Measurements from ENCODE around the gene EIF4G3. TPM values are rescaled to one million over a fixed set of nuclear protein-coding genes. Genes with fewer than 3 reads are reported as not detected.

EIF4G3 gene
- total and polyA plus RNA-seq, 9 of the 15 experiments (the other 6 are each of a cell fraction or from before 2014, with no cell fraction given) = 6.7 to 40.5 (median 32.1) TPM

DNA sequence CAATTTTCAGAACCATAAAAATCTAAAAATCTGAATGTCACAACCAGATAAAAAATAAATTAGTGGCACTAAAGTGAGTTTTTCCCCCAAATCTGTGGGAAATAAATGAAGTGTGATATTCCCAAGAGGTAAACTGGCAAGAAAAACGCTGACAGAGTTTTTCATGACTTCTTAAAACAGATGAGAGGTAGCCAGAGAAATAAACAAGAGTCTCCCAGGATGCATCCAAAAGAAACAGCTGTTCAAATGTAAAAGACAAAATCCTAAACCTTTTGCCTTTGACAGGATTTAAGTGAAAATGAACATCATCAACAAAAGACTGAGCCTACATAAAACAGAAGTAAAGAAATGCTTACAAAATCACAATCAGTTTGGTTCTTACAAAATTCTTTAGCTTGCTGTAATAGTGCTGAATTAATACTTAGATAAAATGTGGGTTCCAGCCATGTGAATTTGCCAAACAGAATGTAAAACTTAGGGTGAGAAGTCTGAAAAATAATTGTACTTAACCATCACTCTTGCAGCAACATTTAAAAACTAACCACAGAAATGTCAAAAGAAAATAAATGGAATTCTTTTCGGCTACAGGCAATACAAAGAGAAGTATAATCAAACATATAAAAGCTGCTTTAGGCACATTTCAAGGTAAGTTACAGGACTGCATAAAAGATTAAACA lies 133.6 kb downstream of the EIF4G3 start (continued):
- TF ChIP-seq, protein P1, sequence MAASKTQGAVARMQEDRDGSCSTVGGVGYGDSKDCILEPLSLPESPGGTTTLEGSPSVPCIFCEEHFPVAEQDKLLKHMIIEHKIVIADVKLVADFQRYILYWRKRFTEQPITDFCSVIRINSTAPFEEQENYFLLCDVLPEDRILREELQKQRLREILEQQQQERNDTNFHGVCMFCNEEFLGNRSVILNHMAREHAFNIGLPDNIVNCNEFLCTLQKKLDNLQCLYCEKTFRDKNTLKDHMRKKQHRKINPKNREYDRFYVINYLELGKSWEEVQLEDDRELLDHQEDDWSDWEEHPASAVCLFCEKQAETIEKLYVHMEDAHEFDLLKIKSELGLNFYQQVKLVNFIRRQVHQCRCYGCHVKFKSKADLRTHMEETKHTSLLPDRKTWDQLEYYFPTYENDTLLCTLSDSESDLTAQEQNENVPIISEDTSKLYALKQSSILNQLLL (CRISPR knock-in tag; IDR thresholded peaks at IDR 0.05; ENCODE audit: borderline replicate concordance) = no peak
- TF ChIP-seq C11orf30 (IDR thresholded peaks at IDR 0.05; ENCODE audit: low read depth) (peak; percentile 56), ZNF174 (CRISPR knock-in tag; IDR thresholded peaks at IDR 0.05) (no peak), ZNF384 (IDR thresholded peaks at IDR 0.05; ENCODE audit: low read depth, low read length) (no peak), ZNF79 (CRISPR knock-in tag; IDR thresholded peaks at IDR 0.05; ENCODE audit: low read depth) (no peak), BHLHE40 (IDR thresholded peaks at IDR 0.05; ENCODE audit: low read length) (no peak), ZNF75A (CRISPR knock-in tag; IDR thresholded peaks at IDR 0.05) (no peak), ZSCAN32 (CRISPR knock-in tag; IDR thresholded peaks at IDR 0.05) (no peak), BACH1 (tag; IDR thresholded peaks at IDR 0.05) (no peak), BDP1 (IDR thresholded peaks at IDR 0.05; ENCODE audit: insufficient read depth, insufficient read length) (no peak), TBL1XR1 (IDR thresholded peaks at IDR 0.05; ENCODE audit: low read length in 2 of 2) (no peak), DACH1 (IDR thresholded peaks at IDR 0.05; ENCODE audit: partially characterized antibody) (peak; percentile 25), PHF21A (IDR thresholded peaks at IDR 0.05; ENCODE audit: borderline replicate concordance, low read depth) (no peak), ETV5 (CRISPR knock-in tag; IDR thresholded peaks at IDR 0.05; ENCODE audit: low read depth) (no peak), NR1H2 (CRISPR knock-in tag; IDR thresholded peaks at IDR 0.05) (no peak)
- TF ChIP-seq, protein P2, sequence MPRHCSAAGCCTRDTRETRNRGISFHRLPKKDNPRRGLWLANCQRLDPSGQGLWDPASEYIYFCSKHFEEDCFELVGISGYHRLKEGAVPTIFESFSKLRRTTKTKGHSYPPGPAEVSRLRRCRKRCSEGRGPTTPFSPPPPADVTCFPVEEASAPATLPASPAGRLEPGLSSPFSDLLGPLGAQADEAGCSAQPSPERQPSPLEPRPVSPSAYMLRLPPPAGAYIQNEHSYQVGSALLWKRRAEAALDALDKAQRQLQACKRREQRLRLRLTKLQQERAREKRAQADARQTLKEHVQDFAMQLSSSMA (CRISPR knock-in tag; IDR thresholded peaks at IDR 0.05) = no peak
- TF ChIP-seq, protein P3, sequence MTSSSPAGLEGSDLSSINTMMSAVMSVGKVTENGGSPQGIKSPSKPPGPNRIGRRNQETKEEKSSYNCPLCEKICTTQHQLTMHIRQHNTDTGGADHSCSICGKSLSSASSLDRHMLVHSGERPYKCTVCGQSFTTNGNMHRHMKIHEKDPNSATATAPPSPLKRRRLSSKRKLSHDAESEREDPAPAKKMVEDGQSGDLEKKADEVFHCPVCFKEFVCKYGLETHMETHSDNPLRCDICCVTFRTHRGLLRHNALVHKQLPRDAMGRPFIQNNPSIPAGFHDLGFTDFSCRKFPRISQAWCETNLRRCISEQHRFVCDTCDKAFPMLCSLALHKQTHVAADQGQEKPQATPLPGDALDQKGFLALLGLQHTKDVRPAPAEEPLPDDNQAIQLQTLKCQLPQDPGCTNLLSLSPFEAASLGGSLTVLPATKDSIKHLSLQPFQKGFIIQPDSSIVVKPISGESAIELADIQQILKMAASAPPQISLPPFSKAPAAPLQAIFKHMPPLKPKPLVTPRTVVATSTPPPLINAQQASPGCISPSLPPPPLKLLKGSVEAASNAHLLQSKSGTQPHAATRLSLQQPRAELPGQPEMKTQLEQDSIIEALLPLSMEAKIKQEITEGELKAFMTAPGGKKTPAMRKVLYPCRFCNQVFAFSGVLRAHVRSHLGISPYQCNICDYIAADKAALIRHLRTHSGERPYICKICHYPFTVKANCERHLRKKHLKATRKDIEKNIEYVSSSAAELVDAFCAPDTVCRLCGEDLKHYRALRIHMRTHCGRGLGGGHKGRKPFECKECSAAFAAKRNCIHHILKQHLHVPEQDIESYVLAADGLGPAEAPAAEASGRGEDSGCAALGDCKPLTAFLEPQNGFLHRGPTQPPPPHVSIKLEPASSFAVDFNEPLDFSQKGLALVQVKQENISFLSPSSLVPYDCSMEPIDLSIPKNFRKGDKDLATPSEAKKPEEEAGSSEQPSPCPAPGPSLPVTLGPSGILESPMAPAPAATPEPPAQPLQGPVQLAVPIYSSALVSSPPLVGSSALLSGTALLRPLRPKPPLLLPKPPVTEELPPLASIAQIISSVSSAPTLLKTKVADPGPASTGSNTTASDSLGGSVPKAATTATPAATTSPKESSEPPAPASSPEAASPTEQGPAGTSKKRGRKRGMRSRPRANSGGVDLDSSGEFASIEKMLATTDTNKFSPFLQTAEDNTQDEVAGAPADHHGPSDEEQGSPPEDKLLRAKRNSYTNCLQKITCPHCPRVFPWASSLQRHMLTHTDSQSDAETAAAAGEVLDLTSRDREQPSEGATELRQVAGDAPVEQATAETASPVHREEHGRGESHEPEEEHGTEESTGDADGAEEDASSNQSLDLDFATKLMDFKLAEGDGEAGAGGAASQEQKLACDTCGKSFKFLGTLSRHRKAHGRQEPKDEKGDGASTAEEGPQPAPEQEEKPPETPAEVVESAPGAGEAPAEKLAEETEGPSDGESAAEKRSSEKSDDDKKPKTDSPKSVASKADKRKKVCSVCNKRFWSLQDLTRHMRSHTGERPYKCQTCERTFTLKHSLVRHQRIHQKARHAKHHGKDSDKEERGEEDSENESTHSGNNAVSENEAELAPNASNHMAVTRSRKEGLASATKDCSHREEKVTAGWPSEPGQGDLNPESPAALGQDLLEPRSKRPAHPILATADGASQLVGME (CRISPR knock-in tag; IDR thresholded peaks at IDR 0.05) = no peak

Measured in K562 (cell line).